ENCODE results near the gene TCF7L1.
"Not testable (repeated sequence)": the region's sequence is repeated elsewhere in the genome, so short reads cannot be mapped to it uniquely, and the experiment has no call there.

TCF7L1 gene

GRCh38 chr2:85341269-85342029 is 208.3 kb downstream of the TCF7L1 start:
- DNase-seq (ENCODE audit: low read depth in 1 of 2, low spot score in 1 of 2) = no peak

GRCh38 chr2:85342156-85342555 is 209.0 kb downstream of the TCF7L1 start:
- no peak for DNase-seq (ENCODE audit: low read depth in 1 of 2, low spot score in 1 of 2)

GRCh38 chr2:85343207-85343895 is 210.2 kb downstream of the TCF7L1 start:
- not testable (repeated sequence) for DNase-seq (ENCODE audit: low read depth in 1 of 2, low spot score in 1 of 2)

GRCh38 chr2:85344356-85344954 is 211.3 kb downstream of the TCF7L1 start:
- DNase-seq (ENCODE audit: low read depth in 1 of 2, low spot score in 1 of 2) = no peak

GRCh38 chr2:85347599-85347998 is 214.4 kb downstream of the TCF7L1 start:
- no peak for DNase-seq (ENCODE audit: low read depth in 1 of 2, low spot score in 1 of 2)

GRCh38 chr2:85353876-85354285 is 220.7 kb downstream of the TCF7L1 start:
- DNase-seq (ENCODE audit: low read depth in 1 of 2, low spot score in 1 of 2) = peak in 1 of 2 donors; percentile 1

GRCh38 chr2:85354286-85355072 is 221.3 kb downstream of the TCF7L1 start, which contains the start of the genes ELMOD3 and RETSAT:
ELMOD3 (plus strand) TSS chr2:85354769; CDS start chr2:85357199, 2,430 bp downstream.
RETSAT (minus strand) TSS chr2:85354528; CDS start chr2:85354507, 21 bp downstream.
- DNase-seq (ENCODE audit: low read depth in 1 of 2, low spot score in 1 of 2) = peak; percentile 78 to 97

GRCh38 chr2:85355073-85355410 is 221.8 kb downstream of the TCF7L1 start:
- peak in 1 of 2 donors; percentile 1 for DNase-seq (ENCODE audit: low read depth in 1 of 2, low spot score in 1 of 2)

GRCh38 chr2:85355521-85355920 is 222.3 kb downstream of the TCF7L1 start:
- DNase-seq (ENCODE audit: low read depth in 1 of 2, low spot score in 1 of 2) = no peak

- no peak for DNase-seq (ENCODE audit: low read depth in 1 of 2, low spot score in 1 of 2)
Observed at GRCh38 chr2:85356186-85356585, 223.0 kb downstream of the TCF7L1 start.

- DNase-seq (ENCODE audit: low read depth in 1 of 2, low spot score in 1 of 2) = no peak
Observed at GRCh38 chr2:85357736-85358135, 224.5 kb downstream of the TCF7L1 start.

All from activated CD4-positive, alpha-beta T cell treated with anti-CD3 and anti-CD28 coated beads, Interleukin-2, amount 50 U/mL, for 24 hours (primary cell).